Loucy (cell line): ENCODE data around the gene PIPOX.

Source experiments
- EZH2phosphoT487 ChIP-seq: fragments of 200-600 bp; IDR thresholded peaks from 2 replicates; pipeline ENCODE4 v1.6.1; 2018; ENCODE audit warnings: antibody characterized with exemption, mild to moderate bottlenecking, moderate library complexity, borderline replicate concordance
- TF ChIP-seq, protein P1 (sequence below): fragments of 200-600 bp; sonication (generic); conservative IDR thresholded peaks from 2 replicates; pipeline ENCODE4 v1.5.1; 2014; ENCODE audit warnings: mild to moderate bottlenecking, antibody characterized with exemption, low read length

DNA sequence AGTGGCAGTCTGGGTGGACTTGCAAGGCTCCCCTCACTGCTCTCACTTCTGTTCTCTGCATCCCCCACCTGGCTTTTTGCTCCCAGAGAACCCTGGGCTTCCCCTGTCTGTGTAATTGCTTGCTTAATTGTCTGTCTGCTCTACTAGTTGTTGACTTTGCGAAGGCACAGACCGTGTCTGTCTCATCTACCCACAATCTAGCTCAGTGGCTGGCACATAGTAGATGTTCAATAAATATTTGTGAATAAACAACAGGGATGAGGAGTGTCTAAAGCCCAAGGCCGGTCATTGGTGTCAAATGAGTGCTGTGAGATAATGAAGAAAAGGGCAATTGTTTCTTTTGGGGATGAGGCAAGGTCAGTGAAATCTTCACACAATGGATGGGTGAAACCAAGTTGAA, 34.4 kb upstream of the PIPOX start:
- TF ChIP-seq, protein P1, sequence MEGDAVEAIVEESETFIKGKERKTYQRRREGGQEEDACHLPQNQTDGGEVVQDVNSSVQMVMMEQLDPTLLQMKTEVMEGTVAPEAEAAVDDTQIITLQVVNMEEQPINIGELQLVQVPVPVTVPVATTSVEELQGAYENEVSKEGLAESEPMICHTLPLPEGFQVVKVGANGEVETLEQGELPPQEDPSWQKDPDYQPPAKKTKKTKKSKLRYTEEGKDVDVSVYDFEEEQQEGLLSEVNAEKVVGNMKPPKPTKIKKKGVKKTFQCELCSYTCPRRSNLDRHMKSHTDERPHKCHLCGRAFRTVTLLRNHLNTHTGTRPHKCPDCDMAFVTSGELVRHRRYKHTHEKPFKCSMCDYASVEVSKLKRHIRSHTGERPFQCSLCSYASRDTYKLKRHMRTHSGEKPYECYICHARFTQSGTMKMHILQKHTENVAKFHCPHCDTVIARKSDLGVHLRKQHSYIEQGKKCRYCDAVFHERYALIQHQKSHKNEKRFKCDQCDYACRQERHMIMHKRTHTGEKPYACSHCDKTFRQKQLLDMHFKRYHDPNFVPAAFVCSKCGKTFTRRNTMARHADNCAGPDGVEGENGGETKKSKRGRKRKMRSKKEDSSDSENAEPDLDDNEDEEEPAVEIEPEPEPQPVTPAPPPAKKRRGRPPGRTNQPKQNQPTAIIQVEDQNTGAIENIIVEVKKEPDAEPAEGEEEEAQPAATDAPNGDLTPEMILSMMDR: no peak
- TF ChIP-seq EZH2phosphoT487: no peak
